GM21515 (cell line): ENCODE results near the gene SRP14.
"Not testable (repeated sequence)": the region's sequence is repeated elsewhere in the genome, so short reads cannot be mapped to it uniquely, and the experiment has no call there.

ENCODE experiments used
- ATAC-seq: cut with Tn5 transposase; IDR thresholded peaks from one replicate; pipeline ENCODE4 v1.9.1; 2021; ENCODE audit not compliant: unreplicated experiment

The SRP14 gene

GRCh38 chr15:40051616-40052415 lies 12.8 kb upstream of the SRP14 start:
- ATAC-seq: no peak

GRCh38 chr15:40050788-40051470 lies 11.9 kb upstream of the SRP14 start:
- no peak for ATAC-seq

GRCh38 chr15:40048926-40049475 lies 10.0 kb upstream of the SRP14 start:
- ATAC-seq: no peak

GRCh38 chr15:40048211-40048792 lies 9.3 kb upstream of the SRP14 start:
- no peak for ATAC-seq

- ATAC-seq: peak; percentile 49
These were observed 8.6 kb upstream of the SRP14 start for GRCh38 chr15:40047415-40048210.

GRCh38 chr15:40046721-40047414 lies 7.9 kb upstream of the SRP14 start:
- no peak for ATAC-seq

- no peak for ATAC-seq
These were observed 6.7 kb upstream of the SRP14 start for GRCh38 chr15:40045572-40046217.

- ATAC-seq: peak; percentile 73
These were observed 6.0 kb upstream of the SRP14 start for GRCh38 chr15:40044717-40045571.

- no peak for ATAC-seq
These were observed 5.1 kb upstream of the SRP14 start for GRCh38 chr15:40043927-40044716.

GRCh38 chr15:40042791-40043320 lies 3.9 kb upstream of the SRP14 start:
- ATAC-seq: no peak

- ATAC-seq: no peak
These were observed 1.8 kb upstream of the SRP14 start for GRCh38 chr15:40040770-40041169.

GRCh38 chr15:40040293-40040635 lies 1.3 kb upstream of the SRP14 start:
- no peak for ATAC-seq

GRCh38 chr15:40038275-40038637 lies 725 bp downstream of the SRP14 start:
- ATAC-seq: no peak

- ATAC-seq: no peak
These were observed 1.3 kb downstream of the SRP14 start for GRCh38 chr15:40037721-40038120.

- not testable (repeated sequence) for ATAC-seq
These were observed 3.8 kb downstream of the SRP14 start for GRCh38 chr15:40035182-40035581.

GRCh38 chr15:40034186-40034946 lies 4.6 kb downstream of the SRP14 start:
- ATAC-seq: no peak

- no peak for ATAC-seq
These were observed 6.7 kb downstream of the SRP14 start for GRCh38 chr15:40032125-40032839.
